ENCODE data around the gene U2AF2. TPM values are rescaled to one million over a fixed set of nuclear protein-coding genes. Genes with fewer than 3 reads are reported as not detected.

Gene U2AF2
- total RNA-seq, 1 experiment from 2014 or later: 289 TPM

DNA sequence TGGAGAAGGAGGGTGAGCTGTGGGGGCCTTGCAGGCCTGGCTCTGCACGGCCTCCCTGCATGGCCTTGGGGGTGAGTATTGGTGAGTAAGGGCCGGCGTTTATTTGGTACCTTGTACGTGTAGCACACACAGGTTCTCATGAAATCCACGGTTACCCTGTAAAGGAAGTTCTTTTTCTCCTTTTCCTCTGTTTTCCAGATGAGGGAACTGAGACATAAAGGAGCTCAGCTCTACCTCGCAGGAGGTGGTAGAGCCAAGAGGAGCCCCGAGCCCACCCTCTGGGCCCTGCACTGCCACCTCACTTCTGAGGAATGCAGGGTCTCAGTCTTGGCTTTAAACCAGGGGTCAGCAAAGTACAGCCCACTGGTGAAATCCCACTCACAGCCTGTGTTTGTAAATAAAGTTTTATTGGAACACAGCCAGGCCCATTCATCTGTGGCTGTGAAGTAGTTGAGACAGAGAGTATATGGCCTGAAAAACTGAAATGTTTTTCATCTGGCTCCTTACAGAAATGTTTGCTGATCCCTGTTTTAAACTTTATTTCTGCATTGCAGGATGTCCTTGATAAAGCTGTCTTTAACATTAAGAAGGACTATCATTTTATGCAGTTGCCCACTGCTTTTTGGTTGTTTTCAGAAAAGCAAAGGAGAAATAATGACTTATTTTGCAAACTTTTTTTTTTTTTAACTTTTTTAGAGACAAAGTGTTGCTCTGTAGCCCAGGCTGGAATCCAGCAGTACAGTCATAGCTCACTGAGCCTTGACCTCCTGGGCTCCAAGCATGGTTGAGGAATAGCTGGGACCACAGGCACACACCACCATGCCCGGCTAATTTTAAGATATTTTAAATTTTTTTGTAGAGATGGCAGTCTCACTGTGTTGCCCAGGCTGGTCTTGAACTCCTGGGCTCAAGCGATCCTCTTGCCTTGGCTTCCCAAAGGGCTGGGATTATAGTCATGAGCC, 26.6 kb downstream of the U2AF2 start:
- Mint-ChIP-seq H3K27ac (ENCODE audit: unreplicated experiment) (no peak overlapping the region), H3K4me1 (ENCODE audit: low read depth, unreplicated experiment) (peaks cover 36% of the 10 kb centered on the region), H3K9me3 (ENCODE audit: unreplicated experiment) (no peaks in the 10 kb centered on the region), H3K4me3 (ENCODE audit: unreplicated experiment) (no peak overlapping the region), H3K27me3 (ENCODE audit: insufficient read depth, unreplicated experiment) (no peaks in the 10 kb centered on the region), H3K36me3 (ENCODE audit: insufficient read depth, unreplicated experiment) (peaks cover 83% of the 10 kb centered on the region)
- intact Hi-C loops (cut with micrococcal nuclease; ENCODE audit: unreplicated experiment): no loop called here
- Histone ChIP-seq H3K4me1 (peaks cover 38% of the 10 kb centered on the region), H3K27me3 (replicated peaks; ENCODE audit: control insufficient read depth, insufficient read depth, low read length) (no peaks in the 10 kb centered on the region), H3K36me3 (ENCODE audit: control insufficient read depth, insufficient read depth, low read length) (peaks cover 6% of the 10 kb centered on the region; the same call in 1 of the 2 replicates), H3K9me3 (no peaks in the 10 kb centered on the region), H3K4me3 (ENCODE audit: low read depth, low read length) (no peak overlapping the region)
- no TSS peak for BruUV-seq (replicated peaks)
- TF ChIP-seq, protein P1, sequence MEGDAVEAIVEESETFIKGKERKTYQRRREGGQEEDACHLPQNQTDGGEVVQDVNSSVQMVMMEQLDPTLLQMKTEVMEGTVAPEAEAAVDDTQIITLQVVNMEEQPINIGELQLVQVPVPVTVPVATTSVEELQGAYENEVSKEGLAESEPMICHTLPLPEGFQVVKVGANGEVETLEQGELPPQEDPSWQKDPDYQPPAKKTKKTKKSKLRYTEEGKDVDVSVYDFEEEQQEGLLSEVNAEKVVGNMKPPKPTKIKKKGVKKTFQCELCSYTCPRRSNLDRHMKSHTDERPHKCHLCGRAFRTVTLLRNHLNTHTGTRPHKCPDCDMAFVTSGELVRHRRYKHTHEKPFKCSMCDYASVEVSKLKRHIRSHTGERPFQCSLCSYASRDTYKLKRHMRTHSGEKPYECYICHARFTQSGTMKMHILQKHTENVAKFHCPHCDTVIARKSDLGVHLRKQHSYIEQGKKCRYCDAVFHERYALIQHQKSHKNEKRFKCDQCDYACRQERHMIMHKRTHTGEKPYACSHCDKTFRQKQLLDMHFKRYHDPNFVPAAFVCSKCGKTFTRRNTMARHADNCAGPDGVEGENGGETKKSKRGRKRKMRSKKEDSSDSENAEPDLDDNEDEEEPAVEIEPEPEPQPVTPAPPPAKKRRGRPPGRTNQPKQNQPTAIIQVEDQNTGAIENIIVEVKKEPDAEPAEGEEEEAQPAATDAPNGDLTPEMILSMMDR (IDR thresholded peaks at IDR 0.05; ENCODE audit: insufficient read depth in 1 of 2, low read depth in 1 of 2, low read length in 1 of 2, severe bottlenecking in 1 of 2, unreplicated experiment in 1 of 2): no peak
- CTCF ChIA-PET: no interaction called here
- no peak for DNase-seq
- POLR2A ChIA-PET: no interaction called here

DNA sequence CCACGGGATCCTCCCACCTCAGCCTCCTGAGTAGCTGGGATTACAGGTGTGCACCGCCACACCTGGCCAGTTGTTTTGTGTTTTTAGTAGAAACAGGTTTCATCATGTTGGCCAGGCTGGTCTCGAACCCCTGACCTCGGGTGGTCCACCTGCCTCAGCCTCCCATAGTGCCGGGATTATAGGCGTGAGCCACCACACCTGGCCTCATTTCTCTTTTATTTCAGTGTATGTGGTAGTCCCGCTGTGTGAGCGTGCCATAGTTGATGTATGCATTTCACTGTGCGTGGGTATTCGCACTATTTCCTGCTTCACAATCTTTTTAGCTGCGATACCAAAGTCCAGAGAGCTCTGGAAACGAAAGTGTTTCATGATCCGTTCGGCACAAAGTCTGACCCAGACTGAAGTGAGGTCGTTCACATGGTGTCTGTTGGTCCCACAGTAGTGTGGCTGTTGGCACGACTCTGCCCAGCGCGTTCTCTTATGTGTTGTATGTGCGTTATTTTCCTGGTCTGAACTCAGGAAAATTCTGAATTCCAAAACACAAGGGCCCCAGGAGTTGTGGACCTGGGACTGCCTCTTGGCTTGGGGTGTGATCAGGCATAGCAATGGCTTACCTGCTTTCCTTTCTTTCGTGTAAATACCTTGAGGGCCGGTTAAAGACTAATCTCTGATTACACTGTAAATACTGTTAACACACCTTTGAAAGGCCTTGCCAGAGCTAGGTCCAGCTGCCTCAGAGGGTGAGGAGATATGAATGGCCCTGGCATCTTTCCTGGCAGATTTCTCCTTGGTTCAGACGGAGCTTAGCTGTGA, 28.8 kb downstream of the U2AF2 start:
- Mint-ChIP-seq H3K9me3 (ENCODE audit: unreplicated experiment) (no peaks in the 10 kb centered on the region), H3K36me3 (ENCODE audit: insufficient read depth, unreplicated experiment) (peaks cover 83% of the 10 kb centered on the region), H3K27me3 (ENCODE audit: insufficient read depth, unreplicated experiment) (no peaks in the 10 kb centered on the region), H3K27ac (ENCODE audit: unreplicated experiment) (peak overlapping the region; percentile 94), H3K4me3 (ENCODE audit: unreplicated experiment) (peak overlapping the region; percentile 71), H3K4me1 (ENCODE audit: low read depth, unreplicated experiment) (peaks cover 39% of the 10 kb centered on the region)
- POLR2A ChIA-PET: interaction anchor here (0.9 to 1.4 kb wide), 3 partner anchors 18 to 207 kb away, joined by 3 to 17 read pairs (median 4); partner anchors contain the start of genes U2AF2 and ZNF628
- TF ChIP-seq, protein P1 (IDR thresholded peaks at IDR 0.05; ENCODE audit: insufficient read depth in 1 of 2, low read depth in 1 of 2, low read length in 1 of 2, severe bottlenecking in 1 of 2, unreplicated experiment in 1 of 2): no peak
- BruUV-seq (replicated peaks): TSS peak; percentile 89
- Histone ChIP-seq H3K4me1 (peaks cover 49% of the 10 kb centered on the region), H3K4me3 (ENCODE audit: low read depth, low read length) (peak overlapping the region; percentile 5; the same call in 1 of the 2 replicates), H3K36me3 (ENCODE audit: control insufficient read depth, insufficient read depth, low read length) (peaks cover 8% of the 10 kb centered on the region; the same call in 1 of the 2 replicates), H3K9me3 (no peaks in the 10 kb centered on the region), H3K27me3 (replicated peaks; ENCODE audit: control insufficient read depth, insufficient read depth, low read length) (no peaks in the 10 kb centered on the region)
- intact Hi-C loops (cut with micrococcal nuclease; ENCODE audit: unreplicated experiment): loop anchor here (1.0 kb wide), 1 partner anchor 19 kb away; no protein-coding TSS in a partner anchor
- DNase-seq: peak; percentile 69 to 79
- CTCF ChIA-PET: interaction anchor here (0.8 to 1.7 kb wide), 4 partner anchors 12 to 650 kb away, joined by 3 to 8 read pairs (median 6); no protein-coding TSS in a partner anchor
